Stromal cell of bone marrow (primary cell): ENCODE measurements around the gene TIA1.
"Not testable (repeated sequence)": the region's sequence is repeated elsewhere in the genome, so short reads cannot be mapped to it uniquely, and the experiment has no call there.

Source experiments
- DNase-seq: peaks from one replicate; pipeline ENCODE4 v3.0.0-alpha.2; 2012; ENCODE audit warnings: low read depth

Gene TIA1, protein sequence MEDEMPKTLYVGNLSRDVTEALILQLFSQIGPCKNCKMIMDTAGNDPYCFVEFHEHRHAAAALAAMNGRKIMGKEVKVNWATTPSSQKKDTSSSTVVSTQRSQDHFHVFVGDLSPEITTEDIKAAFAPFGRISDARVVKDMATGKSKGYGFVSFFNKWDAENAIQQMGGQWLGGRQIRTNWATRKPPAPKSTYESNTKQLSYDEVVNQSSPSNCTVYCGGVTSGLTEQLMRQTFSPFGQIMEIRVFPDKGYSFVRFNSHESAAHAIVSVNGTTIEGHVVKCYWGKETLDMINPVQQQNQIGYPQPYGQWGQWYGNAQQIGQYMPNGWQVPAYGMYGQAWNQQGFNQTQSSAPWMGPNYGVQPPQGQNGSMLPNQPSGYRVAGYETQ

DNA sequence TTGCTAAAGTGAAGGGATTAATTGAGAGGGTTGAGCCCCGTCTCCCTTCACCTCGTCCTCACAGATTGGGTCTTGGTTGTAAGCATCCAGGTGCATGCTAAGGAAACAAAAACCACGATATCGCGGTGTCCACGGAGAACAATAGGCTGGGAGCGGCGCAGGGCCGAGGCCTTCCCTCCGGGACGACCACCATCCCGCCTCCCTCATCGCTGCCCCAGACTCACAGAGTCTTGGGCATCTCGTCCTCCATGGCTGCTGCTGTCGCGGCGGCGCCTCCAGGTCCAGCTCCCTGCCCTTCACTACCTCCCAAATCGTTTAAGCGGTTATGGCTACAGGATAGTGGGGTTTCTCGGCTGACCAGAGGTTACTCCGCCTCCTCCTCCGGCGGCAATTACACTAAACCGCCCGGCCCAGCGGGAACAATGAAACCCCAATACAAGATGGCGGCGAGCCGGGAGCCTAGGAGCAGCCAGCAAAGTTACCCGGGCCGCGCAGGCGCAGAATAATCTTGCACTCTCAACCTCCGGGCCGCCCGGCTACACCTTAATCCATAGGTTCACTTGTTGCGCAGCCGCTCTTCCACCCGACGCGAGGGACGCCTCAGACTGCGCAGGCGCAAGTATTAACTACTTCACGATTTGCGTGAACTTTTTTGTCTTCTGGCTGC, at the start of gene TIA1:
TIA1 (minus strand) TSS at position 448 of the 667 bp plus-strand sequence; CDS start at position 250, 198 bp downstream.
- peak; percentile 96 for DNase-seq

DNA sequence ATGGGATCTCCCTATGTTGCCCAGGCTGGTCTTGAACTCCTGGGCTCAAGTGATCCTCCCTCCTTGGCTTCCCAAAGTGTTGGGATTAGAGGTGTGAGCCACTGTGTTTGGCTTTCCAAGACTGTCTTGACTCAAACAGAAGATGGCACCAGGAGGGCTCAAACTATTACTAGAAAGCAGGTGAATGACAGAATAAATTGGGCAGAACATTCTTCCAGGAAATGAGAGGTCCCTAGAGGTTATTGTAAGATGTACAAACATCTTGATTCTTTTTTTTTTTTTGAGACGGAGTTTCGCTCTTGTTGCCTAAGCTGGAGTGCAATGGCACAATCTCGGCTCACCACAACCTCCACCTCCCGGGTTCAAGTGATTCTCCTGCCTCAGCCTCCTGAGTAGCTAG, 49.4 kb upstream of the TIA1 start:
- DNase-seq = not testable (repeated sequence)

DNA sequence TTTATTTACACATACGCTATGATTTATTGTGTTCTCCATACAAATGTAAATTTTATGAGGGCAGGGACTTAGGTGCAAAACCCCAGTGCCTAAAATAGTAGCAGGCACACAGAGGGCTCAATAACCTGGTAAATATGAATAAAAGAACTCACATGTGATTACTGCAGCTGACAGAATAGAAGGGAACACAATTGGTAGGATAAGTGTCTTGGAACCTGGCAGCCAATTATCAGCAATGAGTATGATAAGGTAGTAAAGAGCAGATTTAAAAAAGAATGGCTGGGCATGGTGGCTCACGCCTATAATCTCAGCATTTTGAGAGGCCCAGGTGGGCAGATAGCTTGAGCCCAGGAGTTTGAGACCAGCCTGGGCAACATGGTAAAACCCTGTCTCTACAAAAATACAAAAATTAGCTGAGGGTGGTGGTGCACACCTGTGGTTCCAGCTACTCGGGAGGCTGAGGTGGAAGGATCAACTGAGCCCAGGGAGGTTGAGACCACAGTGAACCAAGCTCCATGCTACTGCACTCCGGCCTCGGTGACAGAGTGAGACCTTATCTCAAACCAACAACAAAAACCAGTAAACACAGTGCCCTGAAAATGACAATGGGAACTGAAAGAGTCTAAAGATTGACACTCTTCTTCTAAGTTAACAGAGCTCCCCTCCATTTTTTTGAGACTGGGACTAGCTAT, 35.2 kb upstream of the TIA1 start:
- no peak for DNase-seq

DNA sequence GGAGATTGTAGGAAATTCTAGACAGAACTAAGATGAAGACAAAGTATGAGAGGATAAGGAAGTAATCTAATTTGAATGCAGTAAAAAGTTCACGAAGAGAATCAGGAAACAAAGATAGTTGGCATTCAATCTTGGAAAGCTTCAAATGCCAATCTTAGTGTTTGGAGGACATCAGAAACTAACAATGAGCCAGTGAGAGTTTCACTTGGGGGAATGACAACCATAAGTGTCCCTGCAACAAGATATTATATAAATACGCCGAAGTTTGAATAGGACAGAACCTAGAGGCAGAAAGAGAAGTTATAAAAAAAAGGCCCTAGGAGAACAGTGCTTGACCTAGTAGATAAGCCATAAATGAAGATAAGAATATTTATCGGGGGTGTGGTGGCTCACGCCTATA, 34.0 kb upstream of the TIA1 start:
- no peak for DNase-seq

DNA sequence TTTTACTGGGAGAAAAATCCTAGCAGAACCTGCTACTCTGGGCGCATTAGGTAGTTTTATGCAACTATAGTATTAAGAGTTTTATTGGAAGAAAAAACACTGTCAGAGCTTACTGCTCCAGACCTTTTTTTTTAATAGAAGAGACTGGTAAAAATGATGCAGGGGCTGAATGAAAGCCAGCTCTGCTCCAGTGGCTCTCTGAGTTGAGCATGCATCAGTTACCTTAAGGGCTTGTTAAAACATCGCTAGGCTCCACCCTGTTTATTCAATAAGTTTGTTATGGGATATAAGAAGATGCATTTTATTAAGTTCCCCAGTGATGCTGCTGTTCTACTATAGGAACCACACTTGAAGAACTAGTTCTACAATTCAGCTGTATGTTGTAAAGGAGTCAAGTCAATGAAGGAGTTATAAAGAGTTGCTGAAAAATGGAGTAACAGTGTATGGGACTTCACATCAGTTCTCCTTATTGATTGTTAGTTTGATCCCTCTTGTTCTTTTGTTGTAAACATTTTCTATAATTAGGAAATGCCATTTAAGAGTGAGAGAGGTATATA, 31.9 kb upstream of the TIA1 start:
- DNase-seq = no peak

DNA sequence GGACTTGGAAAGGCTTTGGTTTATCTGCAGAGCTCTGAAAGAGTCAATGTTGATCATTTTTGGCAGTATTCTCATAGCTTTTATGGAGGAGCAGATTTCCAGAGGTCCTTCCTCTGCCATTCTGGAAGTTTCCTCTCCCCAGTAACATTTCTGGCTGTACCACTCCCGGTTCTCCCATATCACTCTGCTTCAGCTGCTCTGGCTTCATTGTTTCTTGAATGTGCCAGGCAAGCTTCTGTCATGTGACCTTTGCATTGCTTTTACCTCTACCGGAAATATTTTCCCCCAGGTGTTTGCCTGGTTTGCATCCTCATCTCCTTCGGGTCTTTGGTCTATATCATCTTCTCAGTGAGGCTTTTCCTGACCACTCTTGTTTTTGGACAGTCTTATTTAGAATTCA, 21.9 kb upstream of the TIA1 start:
- DNase-seq = no peak

DNA sequence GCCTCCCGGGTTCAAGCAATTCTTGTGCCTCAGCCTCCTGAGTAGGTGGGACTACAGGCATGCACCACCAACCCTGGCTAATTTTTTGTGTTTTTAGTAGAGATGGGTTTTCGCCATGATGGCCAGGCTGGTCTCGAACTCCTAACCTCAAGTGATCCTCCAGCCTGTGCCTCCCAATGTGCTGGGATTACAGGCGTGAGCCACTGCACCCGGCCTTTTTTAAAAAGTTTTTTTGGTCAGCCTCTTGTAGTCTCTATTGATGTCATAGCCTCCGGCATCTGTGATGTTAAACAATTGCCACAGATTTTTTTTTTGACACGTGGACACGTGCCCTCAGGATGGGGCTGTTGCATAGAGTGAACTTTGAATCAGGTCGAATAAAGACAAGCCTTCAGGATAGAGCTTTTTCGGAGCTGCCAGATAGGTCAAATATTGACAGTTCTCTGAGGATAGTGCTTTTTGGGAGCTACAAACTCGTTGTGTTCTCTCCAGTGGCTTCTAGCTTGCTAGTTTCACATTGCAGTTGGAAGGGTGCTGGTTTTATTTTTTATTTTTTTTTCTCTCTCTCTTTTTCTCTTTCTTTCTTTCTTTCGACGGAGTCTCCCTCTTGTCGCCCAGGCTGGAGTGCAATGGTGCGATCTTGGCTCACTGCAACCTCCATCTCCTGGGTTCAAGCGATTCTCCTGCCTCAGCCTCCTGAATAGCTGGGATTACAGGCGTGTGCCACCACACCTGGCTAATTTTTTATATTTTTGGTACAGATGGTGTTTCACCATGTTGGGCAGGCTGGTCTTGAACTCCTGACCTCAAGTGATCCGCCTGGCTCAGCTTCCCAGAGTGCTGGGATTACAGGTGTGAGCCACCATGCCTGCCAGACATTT, 21.2 kb upstream of the TIA1 start:
- not testable (repeated sequence) for DNase-seq

DNA sequence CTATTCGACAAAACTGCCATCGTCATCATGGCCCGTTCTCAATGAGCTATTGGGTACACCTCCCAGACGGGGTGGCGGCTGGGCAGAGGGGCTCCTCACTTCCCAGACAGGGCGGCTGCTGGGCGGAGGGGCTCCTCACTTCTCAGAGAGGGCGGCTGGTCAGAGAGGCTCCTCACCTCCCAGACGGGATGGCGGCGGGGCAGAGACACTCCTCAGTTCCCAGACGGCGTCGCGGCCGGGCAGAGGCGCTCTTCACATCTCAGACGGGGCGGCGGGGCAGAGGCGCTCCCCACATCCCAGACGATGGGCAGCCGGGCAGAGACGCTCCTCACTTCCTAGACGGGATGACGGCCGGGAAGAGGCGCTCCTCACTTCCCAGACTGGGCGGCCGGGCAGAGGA, 18.5 kb upstream of the TIA1 start:
- not testable (repeated sequence) for DNase-seq

DNA sequence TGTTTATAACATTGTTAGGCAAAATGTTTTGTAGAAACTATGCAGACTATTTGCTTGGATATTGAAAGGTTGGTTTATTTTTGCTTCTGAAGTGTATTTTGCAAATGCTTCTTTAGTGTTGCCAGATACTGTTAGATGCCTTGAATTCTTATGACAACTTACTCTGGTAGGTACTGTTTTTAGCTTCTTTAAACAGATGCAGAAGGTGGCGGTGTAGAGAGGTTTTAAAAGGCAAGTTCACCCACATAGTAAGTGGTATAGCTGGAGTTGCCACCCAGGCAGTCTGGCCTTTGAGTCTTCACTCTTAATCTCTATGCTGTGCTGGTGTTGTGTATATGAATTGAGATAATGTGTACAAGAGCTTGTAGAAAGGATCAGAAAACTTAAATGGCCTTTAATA, 13.1 kb upstream of the TIA1 start:
- DNase-seq = no peak

DNA sequence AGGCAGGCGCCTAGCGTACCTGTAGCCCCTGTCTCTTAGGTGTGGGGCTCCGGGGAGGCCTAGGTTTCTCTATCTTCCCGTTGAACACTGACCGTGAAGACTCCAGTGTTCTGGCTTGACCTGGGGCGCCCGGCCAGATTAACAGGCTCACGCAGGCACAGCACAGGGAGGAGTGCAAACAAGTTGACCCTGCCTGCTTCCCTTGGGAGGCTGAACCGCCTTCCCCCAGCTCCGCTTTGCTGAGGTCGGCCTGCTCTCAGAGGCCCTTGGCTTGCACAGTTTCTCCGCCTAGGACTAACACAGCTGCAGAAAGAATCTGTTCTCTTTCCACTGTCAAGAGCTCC, 10.1 kb upstream of the TIA1 start:
- no peak for DNase-seq

DNA sequence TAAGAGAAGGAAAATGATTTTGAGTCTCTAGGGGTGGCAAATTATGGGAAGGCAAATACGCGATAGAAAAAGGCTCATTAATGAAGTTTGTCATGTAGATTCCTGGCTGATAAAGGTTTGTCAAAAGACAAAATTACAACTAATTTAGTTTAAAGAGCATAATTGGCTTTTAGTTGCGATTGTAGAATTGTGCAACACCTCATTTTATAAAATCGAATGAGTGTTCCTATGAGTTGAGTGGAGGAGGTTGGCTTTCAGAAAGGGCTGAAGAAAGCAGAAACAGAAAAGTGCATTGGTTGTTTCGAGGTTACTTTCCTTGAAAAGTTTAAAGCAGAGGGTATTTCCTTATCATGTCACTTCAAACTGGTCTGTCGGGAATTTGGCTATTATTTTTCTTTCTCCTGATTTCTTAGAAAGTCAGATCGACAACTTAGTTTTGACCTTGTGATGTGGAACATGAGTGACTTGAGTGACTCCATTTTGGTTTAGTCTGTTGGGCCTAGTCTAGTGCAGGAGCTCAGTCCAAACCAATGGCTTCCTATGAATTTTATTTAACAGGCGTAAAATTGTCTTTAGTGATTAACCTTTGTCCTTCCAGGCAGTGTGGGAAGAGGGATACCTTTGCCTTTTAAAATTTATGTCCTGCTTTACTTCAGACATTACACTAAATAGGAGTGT, 7.3 kb upstream of the TIA1 start:
- DNase-seq = no peak

DNA sequence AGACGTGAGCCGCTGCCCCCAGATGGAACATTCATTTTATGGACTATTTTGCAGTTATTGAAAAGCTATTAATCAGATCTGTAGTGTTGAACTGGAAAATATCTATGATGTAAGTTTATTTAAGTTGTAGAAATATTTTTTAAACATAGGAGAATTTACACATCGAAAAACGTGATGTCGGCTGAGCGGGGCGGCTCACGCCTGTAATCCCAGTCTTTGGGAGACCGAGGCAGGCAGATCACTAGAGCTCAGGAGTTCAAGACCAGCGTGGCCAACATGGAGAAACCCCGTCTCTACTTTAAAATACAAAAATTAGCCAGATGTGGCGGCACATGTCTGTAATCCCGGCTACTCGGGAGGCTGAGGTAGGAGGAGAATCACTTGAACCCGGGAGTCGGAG, 2.0 kb upstream of the TIA1 start:
- no peak for DNase-seq

DNA sequence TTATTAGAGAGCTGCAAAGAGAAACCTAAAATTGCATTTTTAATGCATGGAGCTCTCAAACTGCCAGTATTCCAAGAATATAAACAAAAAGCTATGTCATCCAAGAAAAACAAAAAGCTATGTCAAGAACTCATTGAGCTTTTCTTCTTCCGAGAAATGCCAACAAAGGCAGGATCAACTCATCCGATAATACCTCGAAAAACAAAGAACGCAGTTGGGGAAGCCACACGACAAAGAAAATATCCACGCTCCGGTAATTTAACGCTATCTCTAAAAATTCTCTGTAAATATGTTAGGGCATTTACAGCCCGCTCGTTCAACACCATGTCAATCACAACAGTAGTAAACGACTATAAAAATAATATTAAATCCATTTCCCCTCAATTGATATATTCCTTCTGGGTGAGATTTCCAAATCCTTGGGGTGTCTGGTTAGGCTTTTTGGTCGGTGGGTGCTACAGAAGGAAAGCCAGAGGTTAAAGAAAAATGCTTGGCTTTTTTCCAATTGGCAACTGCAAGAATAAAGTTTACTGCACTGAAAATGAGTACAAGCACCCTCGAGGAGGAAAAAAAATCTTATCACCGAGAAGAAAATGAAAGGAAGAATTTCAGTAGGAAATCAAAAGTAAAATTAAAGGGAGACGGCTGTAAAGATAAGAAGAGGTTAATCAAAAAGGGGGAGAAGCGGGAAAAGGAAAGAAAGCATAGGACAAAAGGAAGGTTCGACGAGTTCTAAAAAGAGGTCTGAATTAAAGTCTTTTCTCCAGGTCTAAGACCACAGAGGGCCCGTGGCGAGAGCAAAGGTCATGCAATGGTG, 856 bp downstream of the TIA1 start:
- DNase-seq = no peak

DNA sequence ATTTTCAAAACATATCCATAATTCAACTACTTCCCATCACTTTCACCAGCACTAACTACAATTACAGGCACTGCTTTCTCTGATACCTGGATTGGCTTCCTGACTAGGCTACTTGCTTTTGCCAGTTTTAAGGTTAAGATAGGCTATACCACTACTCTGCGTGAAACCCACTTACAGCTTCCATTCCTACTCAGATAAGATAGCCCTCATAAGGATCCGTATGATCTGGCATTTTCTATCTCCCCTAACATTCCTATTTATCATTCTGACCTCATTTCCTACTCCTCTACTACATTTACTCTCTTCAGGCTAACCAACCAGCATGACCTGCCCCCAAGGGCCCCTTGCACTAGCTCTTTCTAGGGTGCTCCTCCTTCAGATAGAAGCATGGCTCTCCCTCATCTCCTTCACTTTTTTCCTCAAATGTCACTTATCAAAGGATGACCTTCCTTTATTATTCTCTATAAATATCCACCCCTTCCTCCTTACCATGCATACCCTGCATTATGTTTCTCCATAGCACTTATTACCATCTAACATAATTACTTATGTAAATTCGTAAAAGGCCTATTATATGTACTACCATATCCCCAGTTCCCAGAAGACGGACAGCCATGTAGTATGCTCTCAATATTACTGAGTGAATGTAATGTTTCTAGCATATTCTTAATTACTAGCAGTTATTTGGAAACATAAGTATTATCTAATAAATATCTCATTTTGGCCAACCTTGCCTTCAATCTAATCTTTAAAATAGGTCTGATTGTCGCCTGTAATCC, 4.4 kb downstream of the TIA1 start:
- DNase-seq = no peak

DNA sequence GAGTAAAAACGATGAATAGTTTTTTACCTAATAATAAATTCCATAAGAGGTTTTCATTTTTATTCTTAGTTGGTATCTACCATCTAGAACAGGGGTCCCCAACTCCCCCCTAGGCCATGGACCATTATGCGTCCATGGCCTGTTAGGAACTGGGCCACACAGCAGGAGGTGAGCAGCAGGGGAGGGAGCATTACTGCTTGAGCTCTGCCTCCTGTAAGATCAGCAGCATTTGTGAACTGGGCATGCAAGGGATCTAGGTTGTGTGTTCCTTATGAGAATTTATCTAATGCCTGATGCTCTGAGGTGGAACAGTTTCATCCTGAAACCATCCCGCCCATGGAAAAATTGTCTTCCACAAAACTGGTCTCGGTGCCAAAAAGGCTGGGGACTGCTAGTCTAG, 5.9 kb downstream of the TIA1 start:
- no peak for DNase-seq

DNA sequence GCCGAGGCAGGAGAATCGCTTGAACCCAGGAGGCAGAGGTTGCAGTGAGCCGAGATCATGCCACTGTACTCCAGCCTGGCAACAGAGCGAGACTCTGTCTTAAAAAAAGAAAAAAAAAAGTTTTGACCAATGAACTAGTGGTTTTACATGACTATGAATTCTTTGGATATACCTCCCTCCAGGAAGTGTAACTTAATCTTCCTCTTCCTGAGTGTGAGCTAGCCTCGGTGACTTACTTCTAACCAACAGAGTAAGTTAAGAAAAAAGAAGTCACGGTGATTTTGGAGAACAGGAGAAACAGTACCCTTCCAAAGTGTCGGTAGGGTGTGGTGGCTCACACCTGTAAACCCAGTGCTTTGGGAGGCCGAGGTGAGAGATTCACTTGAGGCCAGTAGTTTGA, 7.1 kb downstream of the TIA1 start:
- no peak for DNase-seq

DNA sequence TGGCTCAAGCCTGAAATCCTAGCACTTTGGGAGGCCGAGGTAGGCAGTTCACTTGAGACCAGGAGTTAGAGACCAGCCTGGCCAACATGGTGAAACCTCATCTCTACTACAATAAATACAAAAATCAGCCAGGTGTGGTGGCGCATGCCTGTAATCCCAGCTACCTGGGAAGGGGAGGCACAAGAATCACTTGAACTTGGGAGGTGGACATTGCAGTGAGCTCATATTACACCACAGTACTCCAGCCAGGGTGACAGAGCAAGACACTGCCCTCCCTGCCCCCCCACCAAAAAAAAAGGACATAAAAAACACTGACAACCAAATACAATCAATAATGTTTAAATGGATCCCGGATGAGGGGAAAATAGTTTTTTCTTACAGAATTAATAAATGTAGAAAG, 7.8 kb downstream of the TIA1 start:
- no peak for DNase-seq

DNA sequence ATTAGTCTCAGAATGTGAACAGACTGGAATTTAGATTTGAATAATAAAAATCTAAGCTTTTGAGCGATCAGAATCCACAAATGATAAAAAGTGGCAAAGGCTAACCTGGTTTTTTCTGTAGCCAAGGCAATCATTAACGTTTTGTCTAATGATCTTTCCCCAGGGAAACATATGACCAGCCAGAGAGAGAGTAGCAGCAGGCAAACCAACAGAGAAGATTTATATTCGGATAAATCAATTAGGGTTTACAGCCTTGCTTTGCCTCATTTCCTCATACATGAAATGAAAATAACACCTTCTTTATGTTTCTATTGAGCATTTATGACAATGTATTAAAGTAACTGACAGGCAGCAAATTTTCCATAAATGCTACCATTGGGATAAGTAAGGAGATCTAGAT, 14.5 kb downstream of the TIA1 start:
- DNase-seq = no peak

DNA sequence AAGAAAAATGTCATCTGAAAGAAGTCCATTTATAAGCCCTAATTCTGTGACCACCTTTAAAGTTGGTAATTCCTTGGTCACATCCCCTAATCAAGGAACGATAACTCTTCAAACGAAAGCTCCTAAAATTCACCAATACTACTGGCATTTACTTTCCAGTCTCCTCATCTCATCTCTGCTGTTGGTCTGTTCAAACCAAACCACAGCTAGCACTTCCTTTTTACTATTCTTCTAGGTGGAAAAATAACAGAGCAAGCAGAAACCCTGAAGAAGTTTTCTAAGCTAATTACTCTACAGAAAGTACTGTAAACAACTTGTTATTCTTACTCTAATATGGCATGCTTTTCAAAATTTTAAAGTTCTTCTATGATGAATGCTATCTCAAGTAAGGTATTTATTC, 21.6 kb downstream of the TIA1 start:
- DNase-seq = no peak

DNA sequence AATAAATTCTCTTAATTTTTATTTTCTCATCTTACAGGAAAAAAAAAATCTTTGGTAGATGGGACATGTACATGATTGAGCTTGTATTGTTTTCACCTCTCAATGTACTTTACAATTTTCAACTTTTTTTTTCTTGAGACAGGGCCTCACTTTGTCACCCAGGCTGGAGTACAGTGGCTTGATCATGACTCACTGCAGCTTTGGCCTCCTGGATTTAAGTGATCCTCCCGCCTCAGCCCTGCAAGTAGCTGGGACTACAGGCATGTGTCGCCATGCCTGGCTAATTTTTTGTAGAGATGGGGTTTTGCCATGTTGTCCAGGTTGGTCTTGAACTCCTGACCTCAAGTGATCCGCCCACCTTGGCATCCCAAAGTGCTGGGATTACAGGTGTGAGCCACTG, 25.1 kb downstream of the TIA1 start:
- not testable (repeated sequence) for DNase-seq
